Panc1 (cell line): ENCODE results near the gene DROSHA. TPM values are rescaled to one million over a fixed set of nuclear protein-coding genes. Genes with fewer than 3 reads are reported as not detected.

Experiments
- ATAC-seq: fragments of 200-7000 bp; cut with Tn5 transposase; 2 replicates; pipeline ENCODE4 v1.9.1; 2020; ENCODE audit warnings: mild to moderate bottlenecking, moderate library complexity
- BruUV-seq: library from RNA; stranded (reverse); fragments of 400-500 nt; replicated peaks from 2 replicates; lab custom pipeline; 2021; lab: Mats Ljungman, UMichigan
- CTCF ChIA-PET: fragments of 300-600 bp; sonication (Branson Sonifier 250); formaldehyde crosslinking; loops from one replicate; lab custom pipeline; 2022; ENCODE audit warnings: antibody characterized with exemption; lab: Charles Lee
- POLR2A ChIA-PET: fragments of 300-600 bp; sonication (Branson Sonifier 250); formaldehyde crosslinking; loops from one replicate; lab custom pipeline; 2022; ENCODE audit warnings: antibody characterized with exemption; lab: Charles Lee
- DNase-seq: peaks from one replicate; pipeline ENCODE4 v3.0.0-alpha.2; 2010; ENCODE audit warnings: low read depth, low spot score
- H3K27ac ChIP-seq: 2 replicates; pipeline ENCODE4 v1.5.1; 2011; ENCODE audit warnings: mild to moderate bottlenecking, low read length, inconsistent platforms
- H3K27me3 ChIP-seq: fragments of 200-500 bp; sonication (Bioruptor generic); 2 replicates; pipeline ENCODE4 v1.6.0; 2014; ENCODE audit warnings: low read length, inconsistent platforms; ENCODE audit not compliant: control insufficient read depth, insufficient read depth
- H3K36me3 ChIP-seq: fragments of 200-500 bp; sonication (Bioruptor generic); 2 replicates; pipeline ENCODE4 v1.5.1; 2014; ENCODE audit warnings: inconsistent platforms, mild to moderate bottlenecking, low read length, moderate library complexity; ENCODE audit not compliant: control insufficient read depth, insufficient read depth
- H3K4me1 ChIP-seq: 2 replicates; pipeline ENCODE4 v1.5.1; 2011; ENCODE audit warnings: inconsistent platforms, mild to moderate bottlenecking, low read length, moderate library complexity; ENCODE audit not compliant: control insufficient read depth, insufficient read depth
- H3K4me3 ChIP-seq, 2 experiments: 2 replicates each; pipeline ENCODE4 v1.5.1; 2011 to 2012; ENCODE audit warnings: low read depth in 2 of 2, low read length in 2 of 2, mild to moderate bottlenecking in 2 of 2, inconsistent platforms in 1 of 2, moderate library complexity in 1 of 2
- H3K9me3 ChIP-seq: fragments of 200-500 bp; sonication (Bioruptor generic); 2 replicates; pipeline ENCODE4 v1.5.1; 2014; ENCODE audit warnings: low read depth, mild to moderate bottlenecking, inconsistent platforms, low read length, moderate library complexity; ENCODE audit not compliant: control insufficient read depth, insufficient read depth
- POLR2AphosphoS5 ChIP-seq: IDR thresholded peaks from 2 replicates; pipeline ENCODE4 v1.6.1; 2012; ENCODE audit warnings: mild to moderate bottlenecking, low read depth, low read length, moderate library complexity
- REST ChIP-seq, 2 experiments: IDR thresholded peaks; 2 replicates each; pipeline ENCODE4 v1.6.1; 2011 to 2012; ENCODE audit warnings: low read depth in 2 of 2, control low read depth in 1 of 2, low read length in 1 of 2, mild to moderate bottlenecking in 1 of 2, moderate library complexity in 1 of 2; ENCODE audit not compliant: insufficient read depth in 1 of 2
- SIN3A ChIP-seq: IDR thresholded peaks from 2 replicates; pipeline ENCODE4 v1.6.1; 2012; ENCODE audit warnings: low read depth, mild to moderate bottlenecking, low read length, moderate library complexity, borderline replicate concordance; ENCODE audit not compliant: insufficient read depth
- TCF7L2 ChIP-seq: IDR thresholded peaks from 2 replicates; pipeline ENCODE4 v1.6.1; 2011; ENCODE audit warnings: mild to moderate bottlenecking, low read depth, low read length, inconsistent platforms
- in situ Hi-C: cut with HindIII; loops from 2 replicates; pipeline ENCODE4 v1.10.0; 2016; ENCODE audit warnings: low sequenced_read_pairs, low pct_unique_long_range_greater_than_20kb
- intact Hi-C: fragments of 100-400 bp; cut with micrococcal nuclease; formaldehyde crosslinking; loops from one replicate; pipeline ENCODE4 v1.10.0; 2022; ENCODE audit not compliant: unreplicated experiment
- total RNA-seq: library from RNA; stranded (reverse); gene quantifications from one replicate; pipeline ENCODE4 v1.2.1, GENCODE V29; 2021; ENCODE audit not compliant: unreplicated experiment
- TF ChIP-seq, protein P1 (sequence below): fragments of 450-650 bp; IDR thresholded peaks from 2 replicates; pipeline ENCODE4 v1.5.1; 2017; ENCODE audit warnings: mild to moderate bottlenecking

Gene DROSHA
- total RNA-seq, 1 experiment from 2014 or later, result 98.1 TPM

DNA sequence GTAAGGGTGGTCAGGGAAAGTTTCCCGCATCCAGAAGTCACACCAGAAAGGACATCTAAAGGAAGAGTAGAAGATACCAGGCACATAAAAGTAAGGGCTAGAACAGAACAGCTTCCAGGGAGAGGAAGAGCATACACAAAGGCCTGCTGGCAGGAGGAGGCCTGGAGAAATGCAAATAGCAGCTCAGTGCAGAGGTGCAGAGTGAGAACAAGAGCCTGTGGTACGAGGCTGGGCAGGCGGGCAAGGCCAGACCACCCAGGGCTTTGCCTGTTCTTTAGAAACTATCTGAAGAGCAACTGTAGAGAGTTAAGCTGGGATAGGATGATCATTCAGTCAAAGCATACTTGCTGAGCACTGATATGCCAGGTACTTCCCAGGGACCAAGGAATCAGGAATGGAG lies 115.3 kb downstream of the DROSHA start:
- in situ Hi-C loops (no loop called here), intact Hi-C loops (no loop called here)
- no TSS peak for BruUV-seq
- H3K36me3 ChIP-seq, result peaks cover 15% of the 10 kb centered on the region
- CTCF ChIA-PET, result no interaction called here
- DNase-seq, result no peak
- H3K4me3 ChIP-seq, result no peak overlapping the region
- no peaks in the 10 kb centered on the region for H3K9me3 ChIP-seq
- no peak for TF ChIP-seq REST (IDR thresholded peaks at IDR 0.05; ENCODE audit: insufficient read depth in 1 of 2, low read depth in 2 of 2, low read length in 1 of 2)
- TF ChIP-seq POLR2AphosphoS5, result no peak
- TF ChIP-seq, protein P1, sequence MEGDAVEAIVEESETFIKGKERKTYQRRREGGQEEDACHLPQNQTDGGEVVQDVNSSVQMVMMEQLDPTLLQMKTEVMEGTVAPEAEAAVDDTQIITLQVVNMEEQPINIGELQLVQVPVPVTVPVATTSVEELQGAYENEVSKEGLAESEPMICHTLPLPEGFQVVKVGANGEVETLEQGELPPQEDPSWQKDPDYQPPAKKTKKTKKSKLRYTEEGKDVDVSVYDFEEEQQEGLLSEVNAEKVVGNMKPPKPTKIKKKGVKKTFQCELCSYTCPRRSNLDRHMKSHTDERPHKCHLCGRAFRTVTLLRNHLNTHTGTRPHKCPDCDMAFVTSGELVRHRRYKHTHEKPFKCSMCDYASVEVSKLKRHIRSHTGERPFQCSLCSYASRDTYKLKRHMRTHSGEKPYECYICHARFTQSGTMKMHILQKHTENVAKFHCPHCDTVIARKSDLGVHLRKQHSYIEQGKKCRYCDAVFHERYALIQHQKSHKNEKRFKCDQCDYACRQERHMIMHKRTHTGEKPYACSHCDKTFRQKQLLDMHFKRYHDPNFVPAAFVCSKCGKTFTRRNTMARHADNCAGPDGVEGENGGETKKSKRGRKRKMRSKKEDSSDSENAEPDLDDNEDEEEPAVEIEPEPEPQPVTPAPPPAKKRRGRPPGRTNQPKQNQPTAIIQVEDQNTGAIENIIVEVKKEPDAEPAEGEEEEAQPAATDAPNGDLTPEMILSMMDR, result no peak
- TF ChIP-seq SIN3A, result no peak
- TF ChIP-seq TCF7L2, result no peak
- H3K27me3 ChIP-seq, result no peaks in the 10 kb centered on the region
- no peak for ATAC-seq
- H3K4me1 ChIP-seq, result no peaks in the 10 kb centered on the region
- POLR2A ChIA-PET, result no interaction called here
- H3K27ac ChIP-seq, result no peak overlapping the region

DNA sequence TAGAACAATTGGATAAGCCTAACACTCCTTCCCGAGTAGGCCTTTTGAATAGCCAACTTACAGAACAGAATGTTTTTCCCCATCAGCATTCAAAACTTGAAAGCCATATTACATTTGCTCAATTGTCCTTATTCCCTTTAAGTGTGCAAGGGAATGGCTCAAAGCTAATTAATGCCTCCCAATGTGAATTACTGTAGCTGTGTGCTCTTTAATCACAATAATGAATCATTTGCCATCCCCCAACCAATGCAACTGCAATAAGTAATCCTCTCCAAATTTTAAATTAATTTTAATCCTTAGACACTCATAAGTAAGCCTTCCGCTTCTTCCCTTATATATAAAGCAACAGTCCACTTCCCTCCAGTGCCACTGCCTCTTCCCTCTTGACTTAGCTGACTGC lies 115.9 kb downstream of the DROSHA start:
- in situ Hi-C loops, result no loop called here

More for the DNA sequence above, 115.9 kb downstream of the DROSHA start:
- ATAC-seq, result no peak
- Histone ChIP-seq H3K4me3 (no peak overlapping the region), H3K4me1 (no peaks in the 10 kb centered on the region), H3K9me3 (no peaks in the 10 kb centered on the region), H3K36me3 (peaks cover 11% of the 10 kb centered on the region), H3K27me3 (no peaks in the 10 kb centered on the region), H3K27ac (no peak overlapping the region)
- TF ChIP-seq REST (IDR thresholded peaks at IDR 0.05; ENCODE audit: insufficient read depth in 1 of 2, low read depth in 2 of 2, low read length in 1 of 2), result no peak
- TF ChIP-seq TCF7L2, result no peak
- TF ChIP-seq, protein P1, result no peak
- no peak for TF ChIP-seq POLR2AphosphoS5
- no peak for TF ChIP-seq SIN3A
- DNase-seq, result no peak
- no TSS peak for BruUV-seq
- ChIA-PET CTCF (no interaction called here), POLR2A (no interaction called here)
- intact Hi-C loops, result no loop called here
